GM12878 (cell line): ENCODE measurements around the gene RSKR. TPM values are rescaled to one million over a fixed set of nuclear protein-coding genes. Genes with fewer than 3 reads are reported as not detected.
A peak's percentile ranks its signal among the peaks of the same experiment; 100 is the strongest.

Experiments
- CBX5 ChIP-seq: sonication (generic); IDR thresholded peaks from 2 replicates; pipeline ENCODE4 v1.6.1; 2016; ENCODE audit warnings: low read depth, moderate library complexity, mild to moderate bottlenecking, inconsistent platforms
- CREB1 ChIP-seq: IDR thresholded peaks from 2 replicates; pipeline ENCODE4 v1.6.1; 2012; ENCODE audit warnings: low read depth, mild to moderate bottlenecking, inconsistent platforms
- ETV6 ChIP-seq, 2 experiments: fragments of 450-650 bp in 1 of 2; IDR thresholded peaks in 1 of 2; conservative IDR thresholded peaks in 1 of 2; 2 replicates each; pipeline ENCODE4 v1.6.1; 2014; ENCODE audit warnings: antibody characterized with exemption in 1 of 2, borderline replicate concordance in 1 of 2, low read depth in 1 of 2, mild to moderate bottlenecking in 1 of 2, moderate library complexity in 1 of 2
- IKZF1 ChIP-seq: fragments of 450-650 bp; conservative IDR thresholded peaks from 2 replicates; pipeline ENCODE4 v1.6.1; 2017; ENCODE audit warnings: antibody characterized with exemption, mild to moderate bottlenecking
- KAT2A ChIP-seq: conservative IDR thresholded peaks from 2 replicates; pipeline ENCODE4 v1.6.1; 2011; ENCODE audit warnings: low read depth, low read length; ENCODE audit not compliant: control insufficient read depth
- NFYA ChIP-seq: IDR thresholded peaks from 2 replicates; pipeline ENCODE4 v1.6.1; 2011; ENCODE audit warnings: low read depth, mild to moderate bottlenecking, low read length, improper control_type of control experiment, borderline replicate concordance
- PML ChIP-seq: IDR thresholded peaks from 2 replicates; pipeline ENCODE4 v1.6.1; 2012; ENCODE audit warnings: low read length, inconsistent platforms
- POLR2A ChIP-seq: IDR thresholded peaks from 2 replicates; pipeline ENCODE4 v1.6.1; 2011; ENCODE audit warnings: low read depth, mild to moderate bottlenecking, low read length
- RAD51 ChIP-seq: fragments of 450-650 bp; IDR thresholded peaks from 2 replicates; pipeline ENCODE4 v1.6.1; 2016; ENCODE audit warnings: moderate library complexity, mild to moderate bottlenecking, inconsistent platforms
- RELA ChIP-seq: fragments of 450-650 bp; IDR thresholded peaks from 2 replicates; pipeline ENCODE4 v1.8.0; 2014; ENCODE audit warnings: borderline replicate concordance; ENCODE audit not compliant: partially characterized antibody
- TAF1 ChIP-seq: IDR thresholded peaks from 2 replicates; pipeline ENCODE4 v1.6.1; 2011; ENCODE audit warnings: mild to moderate bottlenecking, low read depth, low read length, borderline replicate concordance
- ZZZ3 ChIP-seq: IDR thresholded peaks from 2 replicates; pipeline ENCODE4 v1.6.1; 2011; ENCODE audit warnings: low read depth; ENCODE audit not compliant: control insufficient read depth, insufficient read length
- polyA plus RNA-seq, 11 experiments: library from polyadenylated mRNA; depleted of rRNA in 4 of 11; unstranded in 6 of 11; stranded (reverse) in 5 of 11; fragments of >200 nt; fragmentation: Nextera tagmentation in 4 of 11; fragmentation: Illumina TruSeq in 1 of 11; extraction: Ambion mirVana in 4 of 11; extraction: Trizol in 1 of 11; gene quantifications; 1 replicate in 1 of 11; 2 replicates in 10 of 11; pipeline versions ENCODE4 v1.2.1 to v1.2.3, GENCODE V29; 2011 to 2016; ENCODE audit warnings: inconsistent platforms in 2 of 11, missing spikeins in 2 of 11, low read depth in 1 of 11
- total RNA-seq, 4 experiments: library from RNA; depleted of rRNA in 3 of 4; stranded (reverse); fragments of >200 nt in 3 of 4; fragmentation: Illumina TruSeq in 1 of 4; extraction: Trizol in 1 of 4; gene quantifications; 2 replicates each; pipeline versions ENCODE4 v1.2.1 to v1.2.3, GENCODE V29; 2013 to 2021
- TF ChIP-seq, protein P1 (sequence below): fragments of 450-650 bp; IDR thresholded peaks from 2 replicates; pipeline ENCODE4 v1.6.1; 2017; ENCODE audit warnings: mild to moderate bottlenecking, moderate library complexity
- TF ChIP-seq, protein P2 (sequence below): fragments of 450-650 bp; IDR thresholded peaks from 2 replicates; pipeline ENCODE4 v1.6.1; 2016; ENCODE audit warnings: mild to moderate bottlenecking
- TF ChIP-seq, protein P3 (sequence below): fragments of 450-650 bp; formaldehyde crosslinking; IDR thresholded peaks from 2 replicates; pipeline ENCODE4 v1.5.0; 2022; ENCODE audit warnings: mild to moderate bottlenecking, missing genetic modification characterization
- TF ChIP-seq, protein P4 (sequence below): fragments of 450-650 bp; IDR thresholded peaks from 2 replicates; pipeline ENCODE4 v1.6.1; 2017; ENCODE audit warnings: borderline replicate concordance

The RSKR gene
- total and polyA plus RNA-seq, 10 of the 15 experiments (the other 5 are each of a cell fraction or from before 2014, with no cell fraction given) = 0.52 to 22.4 (median 8.7) TPM

DNA sequence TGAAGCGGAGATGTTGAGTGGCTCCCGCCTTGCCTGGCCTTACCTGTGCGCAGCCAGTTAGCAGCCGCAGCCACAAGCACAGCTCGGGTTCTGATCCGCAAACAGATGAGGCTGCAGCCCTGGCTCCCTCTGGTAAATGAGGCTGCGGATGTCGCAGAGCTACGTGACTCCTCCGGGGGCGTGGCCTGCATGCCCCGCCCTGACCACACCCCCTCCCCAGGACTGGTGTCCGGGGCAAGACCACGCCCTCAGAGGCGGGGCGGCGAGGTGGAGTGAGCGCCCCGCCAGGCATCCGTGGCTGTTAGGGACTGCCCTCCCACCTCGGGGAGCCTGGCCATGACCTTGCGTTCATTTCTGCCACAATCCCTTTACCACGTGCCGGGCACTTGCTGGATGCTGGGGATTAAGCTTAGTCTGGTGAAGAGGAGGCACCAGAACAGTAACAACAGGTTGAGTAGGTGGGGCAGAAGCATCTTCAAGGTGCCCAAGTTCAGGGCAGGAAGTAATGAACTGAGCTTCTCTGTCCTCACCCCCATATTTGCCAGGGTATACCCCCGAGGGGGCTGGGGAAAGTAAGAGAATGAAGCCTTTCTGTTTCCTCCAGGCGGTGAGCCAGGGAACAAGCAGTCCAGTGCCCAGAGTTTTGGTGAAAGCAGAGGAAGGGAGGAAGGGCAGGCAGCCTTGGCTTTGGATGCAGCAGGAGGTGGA, 37.1 kb downstream of the RSKR start, which contains the start of gene ALDOC (continued):
- TF ChIP-seq, protein P1, sequence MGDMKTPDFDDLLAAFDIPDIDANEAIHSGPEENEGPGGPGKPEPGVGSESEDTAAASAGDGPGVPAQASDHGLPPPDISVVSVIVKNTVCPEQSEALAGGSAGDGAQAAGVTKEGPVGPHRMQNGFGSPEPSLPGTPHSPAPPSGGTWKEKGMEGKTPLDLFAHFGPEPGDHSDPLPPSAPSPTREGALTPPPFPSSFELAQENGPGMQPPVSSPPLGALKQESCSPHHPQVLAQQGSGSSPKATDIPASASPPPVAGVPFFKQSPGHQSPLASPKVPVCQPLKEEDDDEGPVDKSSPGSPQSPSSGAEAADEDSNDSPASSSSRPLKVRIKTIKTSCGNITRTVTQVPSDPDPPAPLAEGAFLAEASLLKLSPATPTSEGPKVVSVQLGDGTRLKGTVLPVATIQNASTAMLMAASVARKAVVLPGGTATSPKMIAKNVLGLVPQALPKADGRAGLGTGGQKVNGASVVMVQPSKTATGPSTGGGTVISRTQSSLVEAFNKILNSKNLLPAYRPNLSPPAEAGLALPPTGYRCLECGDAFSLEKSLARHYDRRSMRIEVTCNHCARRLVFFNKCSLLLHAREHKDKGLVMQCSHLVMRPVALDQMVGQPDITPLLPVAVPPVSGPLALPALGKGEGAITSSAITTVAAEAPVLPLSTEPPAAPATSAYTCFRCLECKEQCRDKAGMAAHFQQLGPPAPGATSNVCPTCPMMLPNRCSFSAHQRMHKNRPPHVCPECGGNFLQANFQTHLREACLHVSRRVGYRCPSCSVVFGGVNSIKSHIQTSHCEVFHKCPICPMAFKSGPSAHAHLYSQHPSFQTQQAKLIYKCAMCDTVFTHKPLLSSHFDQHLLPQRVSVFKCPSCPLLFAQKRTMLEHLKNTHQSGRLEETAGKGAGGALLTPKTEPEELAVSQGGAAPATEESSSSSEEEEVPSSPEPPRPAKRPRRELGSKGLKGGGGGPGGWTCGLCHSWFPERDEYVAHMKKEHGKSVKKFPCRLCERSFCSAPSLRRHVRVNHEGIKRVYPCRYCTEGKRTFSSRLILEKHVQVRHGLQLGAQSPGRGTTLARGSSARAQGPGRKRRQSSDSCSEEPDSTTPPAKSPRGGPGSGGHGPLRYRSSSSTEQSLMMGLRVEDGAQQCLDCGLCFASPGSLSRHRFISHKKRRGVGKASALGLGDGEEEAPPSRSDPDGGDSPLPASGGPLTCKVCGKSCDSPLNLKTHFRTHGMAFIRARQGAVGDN = peak; percentile 77
- TF ChIP-seq CBX5 (no peak), NFYA (no peak), KAT2A (no peak), CREB1 (peak; percentile 52; the same call in 1 of the 2 replicates), ZZZ3 (no peak), POLR2A (peak; percentile 82), PML (peak; percentile 51; the same call in 1 of the 2 replicates), IKZF1 (peak; percentile 30; the same call in 1 of the 2 replicates), RAD51 (peak; percentile 72), TAF1 (peak; percentile 88), RELA (no peak), ETV6 (conservative IDR thresholded peaks at IDR 0.05 in 1 of 2, IDR thresholded peaks at IDR 0.05 in 1 of 2; ENCODE audit: borderline replicate concordance in 1 of 2, low read depth in 1 of 2) (no peak)
- TF ChIP-seq, protein P2, sequence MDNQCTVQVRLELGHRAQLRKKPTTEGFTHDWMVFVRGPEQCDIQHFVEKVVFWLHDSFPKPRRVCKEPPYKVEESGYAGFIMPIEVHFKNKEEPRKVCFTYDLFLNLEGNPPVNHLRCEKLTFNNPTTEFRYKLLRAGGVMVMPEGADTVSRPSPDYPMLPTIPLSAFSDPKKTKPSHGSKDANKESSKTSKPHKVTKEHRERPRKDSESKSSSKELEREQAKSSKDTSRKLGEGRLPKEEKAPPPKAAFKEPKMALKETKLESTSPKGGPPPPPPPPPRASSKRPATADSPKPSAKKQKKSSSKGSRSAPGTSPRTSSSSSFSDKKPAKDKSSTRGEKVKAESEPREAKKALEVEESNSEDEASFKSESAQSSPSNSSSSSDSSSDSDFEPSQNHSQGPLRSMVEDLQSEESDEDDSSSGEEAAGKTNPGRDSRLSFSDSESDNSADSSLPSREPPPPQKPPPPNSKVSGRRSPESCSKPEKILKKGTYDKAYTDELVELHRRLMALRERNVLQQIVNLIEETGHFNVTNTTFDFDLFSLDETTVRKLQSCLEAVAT = no peak
- TF ChIP-seq, protein P3, sequence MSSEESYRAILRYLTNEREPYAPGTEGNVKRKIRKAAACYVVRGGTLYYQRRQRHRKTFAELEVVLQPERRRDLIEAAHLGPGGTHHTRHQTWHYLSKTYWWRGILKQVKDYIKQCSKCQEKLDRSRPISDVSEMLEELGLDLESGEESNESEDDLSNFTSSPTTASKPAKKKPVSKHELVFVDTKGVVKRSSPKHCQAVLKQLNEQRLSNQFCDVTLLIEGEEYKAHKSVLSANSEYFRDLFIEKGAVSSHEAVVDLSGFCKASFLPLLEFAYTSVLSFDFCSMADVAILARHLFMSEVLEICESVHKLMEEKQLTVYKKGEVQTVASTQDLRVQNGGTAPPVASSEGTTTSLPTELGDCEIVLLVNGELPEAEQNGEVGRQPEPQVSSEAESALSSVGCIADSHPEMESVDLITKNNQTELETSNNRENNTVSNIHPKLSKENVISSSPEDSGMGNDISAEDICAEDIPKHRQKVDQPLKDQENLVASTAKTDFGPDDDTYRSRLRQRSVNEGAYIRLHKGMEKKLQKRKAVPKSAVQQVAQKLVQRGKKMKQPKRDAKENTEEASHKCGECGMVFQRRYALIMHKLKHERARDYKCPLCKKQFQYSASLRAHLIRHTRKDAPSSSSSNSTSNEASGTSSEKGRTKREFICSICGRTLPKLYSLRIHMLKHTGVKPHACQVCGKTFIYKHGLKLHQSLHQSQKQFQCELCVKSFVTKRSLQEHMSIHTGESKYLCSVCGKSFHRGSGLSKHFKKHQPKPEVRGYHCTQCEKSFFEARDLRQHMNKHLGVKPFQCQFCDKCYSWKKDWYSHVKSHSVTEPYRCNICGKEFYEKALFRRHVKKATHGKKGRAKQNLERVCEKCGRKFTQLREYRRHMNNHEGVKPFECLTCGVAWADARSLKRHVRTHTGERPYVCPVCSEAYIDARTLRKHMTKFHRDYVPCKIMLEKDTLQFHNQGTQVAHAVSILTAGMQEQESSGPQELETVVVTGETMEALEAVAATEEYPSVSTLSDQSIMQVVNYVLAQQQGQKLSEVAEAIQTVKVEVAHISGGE (CRISPR knock-in tag) = no peak
- TF ChIP-seq, protein P4, sequence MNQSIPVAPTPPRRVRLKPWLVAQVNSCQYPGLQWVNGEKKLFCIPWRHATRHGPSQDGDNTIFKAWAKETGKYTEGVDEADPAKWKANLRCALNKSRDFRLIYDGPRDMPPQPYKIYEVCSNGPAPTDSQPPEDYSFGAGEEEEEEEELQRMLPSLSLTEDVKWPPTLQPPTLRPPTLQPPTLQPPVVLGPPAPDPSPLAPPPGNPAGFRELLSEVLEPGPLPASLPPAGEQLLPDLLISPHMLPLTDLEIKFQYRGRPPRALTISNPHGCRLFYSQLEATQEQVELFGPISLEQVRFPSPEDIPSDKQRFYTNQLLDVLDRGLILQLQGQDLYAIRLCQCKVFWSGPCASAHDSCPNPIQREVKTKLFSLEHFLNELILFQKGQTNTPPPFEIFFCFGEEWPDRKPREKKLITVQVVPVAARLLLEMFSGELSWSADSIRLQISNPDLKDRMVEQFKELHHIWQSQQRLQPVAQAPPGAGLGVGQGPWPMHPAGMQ = no peak
